ENCODE results near the gene MRPL38.
"Not testable (repeated sequence)": the region's sequence is repeated elsewhere in the genome, so short reads cannot be mapped to it uniquely, and the experiment has no call there.

Gene MRPL38

GRCh38 chr17:75897160-75898019, 7.3 kb downstream of the MRPL38 start:
- no peak for DNase-seq (ENCODE audit: low read depth in 1 of 2, low spot score in 1 of 2)

- DNase-seq (ENCODE audit: low read depth in 1 of 2, low spot score in 1 of 2) = peak; percentile 59 to 78
Observed at GRCh38 chr17:75896415-75897159, 8.1 kb downstream of the MRPL38 start, which contains the start of gene TRIM65. TSS of gene TRIM65 (minus strand) at chr17:75896951. CDS start at chr17:75896937, 14 bp downstream.

- no peak for DNase-seq (ENCODE audit: low read depth in 1 of 2, low spot score in 1 of 2)
Observed at GRCh38 chr17:75895370-75896155, 9.1 kb downstream of the MRPL38 start.

- no peak for DNase-seq (ENCODE audit: low read depth in 1 of 2, low spot score in 1 of 2)
Observed at GRCh38 chr17:75894049-75894733, 10.5 kb downstream of the MRPL38 start.

GRCh38 chr17:75893305-75894048, 11.2 kb downstream of the MRPL38 start:
- DNase-seq (ENCODE audit: low read depth in 1 of 2, low spot score in 1 of 2) = no peak

- DNase-seq (ENCODE audit: low read depth in 1 of 2, low spot score in 1 of 2) = no peak
Observed at GRCh38 chr17:75892556-75893224, 12.0 kb downstream of the MRPL38 start.

GRCh38 chr17:75891605-75892555, 12.8 kb downstream of the MRPL38 start:
- DNase-seq (ENCODE audit: low read depth in 1 of 2, low spot score in 1 of 2) = no peak

GRCh38 chr17:75891022-75891604, 13.6 kb downstream of the MRPL38 start:
- DNase-seq (ENCODE audit: low read depth in 1 of 2, low spot score in 1 of 2) = no peak

- no peak for DNase-seq (ENCODE audit: low read depth in 1 of 2, low spot score in 1 of 2)
Observed at GRCh38 chr17:75889454-75889853, 15.2 kb downstream of the MRPL38 start.

GRCh38 chr17:75888484-75888883, 16.2 kb downstream of the MRPL38 start:
- DNase-seq (ENCODE audit: low read depth in 1 of 2, low spot score in 1 of 2) = no peak

GRCh38 chr17:75885860-75886259, 18.8 kb downstream of the MRPL38 start:
- not testable (repeated sequence) for DNase-seq (ENCODE audit: low read depth in 1 of 2, low spot score in 1 of 2)

GRCh38 chr17:75885431-75885830, 19.3 kb downstream of the MRPL38 start:
- DNase-seq (ENCODE audit: low read depth in 1 of 2, low spot score in 1 of 2) = no peak

GRCh38 chr17:75881678-75882454, 22.8 kb downstream of the MRPL38 start:
- DNase-seq (ENCODE audit: low read depth in 1 of 2, low spot score in 1 of 2) = no peak

- DNase-seq (ENCODE audit: low read depth in 1 of 2, low spot score in 1 of 2) = no peak
Observed at GRCh38 chr17:75880266-75880665, 24.4 kb downstream of the MRPL38 start.

- DNase-seq (ENCODE audit: low read depth in 1 of 2, low spot score in 1 of 2) = no peak
Observed at GRCh38 chr17:75878174-75878998, 26.3 kb downstream of the MRPL38 start, which contains the start of gene TRIM47. TSS of gene TRIM47 (minus strand) at chr17:75878581. CDS start at chr17:75878548, 33 bp downstream.

GRCh38 chr17:75877752-75878173, 26.9 kb downstream of the MRPL38 start:
- DNase-seq (ENCODE audit: low read depth in 1 of 2, low spot score in 1 of 2) = peak; percentile 53 to 64

All from stimulated activated CD4-positive, alpha-beta T cell treated with anti-CD3 and anti-CD28 coated beads, Interleukin-15, amount 100 ng/mL, for 1 hour (primary cell).